ENCODE results near the gene SLC12A6.
A peak's percentile ranks its signal among the peaks of the same experiment; 100 is the strongest.

Gene SLC12A6

DNA sequence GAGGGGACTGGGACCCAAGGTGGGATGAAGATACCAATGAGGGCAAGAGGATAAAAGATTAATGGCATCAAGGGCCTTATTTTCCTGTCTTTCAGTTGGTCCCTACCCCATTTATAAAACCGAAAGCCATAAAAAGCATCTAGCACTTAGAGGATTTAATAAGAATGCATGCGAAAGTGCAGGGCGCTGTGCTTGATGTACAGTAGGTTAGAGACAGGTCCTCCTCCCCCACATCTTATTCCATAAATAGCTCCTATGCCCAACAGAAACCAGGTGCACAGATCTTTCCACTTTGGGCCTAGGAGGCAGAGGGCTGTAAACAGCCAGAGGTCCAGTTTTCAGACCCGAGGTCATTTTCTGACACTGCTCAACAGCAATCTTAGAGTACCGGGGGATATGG lies 28.3 kb upstream of the SLC12A6 start:
- Histone ChIP-seq H4K20me1 (ENCODE audit: low read depth, low read length) (no peaks in the 10 kb centered on the region), H3K27ac (ENCODE audit: low read depth, low read length) (peak overlapping the region; percentile 29; the same call in 1 of the 2 replicates), H3K36me3 (ENCODE audit: low read length) (no peaks in the 10 kb centered on the region), H3K27me3 (ENCODE audit: low read length) (no peaks in the 10 kb centered on the region), H3F3A (ENCODE audit: insufficient read depth) (peaks cover 5% of the 10 kb centered on the region), H2AFZ (ENCODE audit: low read depth, low read length, severe bottlenecking) (peak overlapping the region; percentile 73), H3K9me3 (ENCODE audit: insufficient read depth, low read length) (no peaks in the 10 kb centered on the region), H3K4me2 (ENCODE audit: low read depth, low read length, poor library complexity, severe bottlenecking) (peak overlapping the region; percentile 74), H3K79me2 (ENCODE audit: insufficient read depth, low read length) (peaks cover 18% of the 10 kb centered on the region; the same call in 1 of the 2 replicates), H3K9ac (ENCODE audit: low read length) (peak overlapping the region; percentile 88), H3K4me3 (ENCODE audit: insufficient read depth, low read length, poor library complexity, severe bottlenecking) (peak overlapping the region; percentile 89), H3K9me2 (replicated peaks; ENCODE audit: insufficient read depth, low read length) (no peaks in the 10 kb centered on the region)
- TF ChIP-seq, protein P1, sequence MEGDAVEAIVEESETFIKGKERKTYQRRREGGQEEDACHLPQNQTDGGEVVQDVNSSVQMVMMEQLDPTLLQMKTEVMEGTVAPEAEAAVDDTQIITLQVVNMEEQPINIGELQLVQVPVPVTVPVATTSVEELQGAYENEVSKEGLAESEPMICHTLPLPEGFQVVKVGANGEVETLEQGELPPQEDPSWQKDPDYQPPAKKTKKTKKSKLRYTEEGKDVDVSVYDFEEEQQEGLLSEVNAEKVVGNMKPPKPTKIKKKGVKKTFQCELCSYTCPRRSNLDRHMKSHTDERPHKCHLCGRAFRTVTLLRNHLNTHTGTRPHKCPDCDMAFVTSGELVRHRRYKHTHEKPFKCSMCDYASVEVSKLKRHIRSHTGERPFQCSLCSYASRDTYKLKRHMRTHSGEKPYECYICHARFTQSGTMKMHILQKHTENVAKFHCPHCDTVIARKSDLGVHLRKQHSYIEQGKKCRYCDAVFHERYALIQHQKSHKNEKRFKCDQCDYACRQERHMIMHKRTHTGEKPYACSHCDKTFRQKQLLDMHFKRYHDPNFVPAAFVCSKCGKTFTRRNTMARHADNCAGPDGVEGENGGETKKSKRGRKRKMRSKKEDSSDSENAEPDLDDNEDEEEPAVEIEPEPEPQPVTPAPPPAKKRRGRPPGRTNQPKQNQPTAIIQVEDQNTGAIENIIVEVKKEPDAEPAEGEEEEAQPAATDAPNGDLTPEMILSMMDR (IDR thresholded peaks at IDR 0.05; ENCODE audit: insufficient read depth, low read length, poor library complexity, severe bottlenecking): no peak
- no peak for TF ChIP-seq EZH2phosphoT487 (conservative IDR thresholded peaks at IDR 0.05; ENCODE audit: low read length)

DNA sequence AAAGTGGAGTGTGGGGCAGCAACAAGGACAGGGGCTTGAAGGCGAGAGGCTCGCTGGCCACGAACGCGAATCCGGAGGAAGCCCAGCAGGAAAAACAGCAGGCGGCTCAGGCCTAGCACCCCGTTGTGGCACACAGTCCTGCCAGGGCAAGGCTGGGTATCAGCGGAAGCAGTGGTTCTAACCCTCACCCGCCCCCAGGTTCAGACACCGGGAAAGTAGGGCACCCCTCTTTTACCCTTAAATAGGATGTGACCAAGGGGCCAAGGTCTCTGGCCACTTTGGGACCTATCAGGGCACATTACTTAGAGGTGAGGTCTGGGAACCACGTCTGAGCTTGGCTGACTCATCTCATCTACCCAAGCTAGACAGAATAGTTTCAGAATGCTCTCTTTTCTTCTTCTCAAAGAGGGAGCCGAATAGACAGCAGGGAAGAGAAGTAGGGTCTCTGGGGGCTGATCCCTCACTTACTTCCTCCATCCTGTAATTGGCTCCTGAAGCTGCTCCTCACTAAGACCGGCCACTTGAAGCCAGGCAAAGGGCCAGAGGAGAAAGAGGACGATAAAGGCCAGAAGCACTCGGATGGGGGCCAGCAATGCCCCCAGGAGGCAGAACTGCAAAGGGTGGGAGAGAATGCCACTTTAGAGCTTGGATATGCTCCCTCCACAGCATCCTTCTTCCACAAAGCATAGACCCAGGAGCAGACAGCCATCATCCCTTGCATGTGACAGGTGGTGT lies 27.7 kb upstream of the SLC12A6 start:
- H3F3A ChIP-seq (ENCODE audit: insufficient read depth): peaks cover 5% of the 10 kb centered on the region
- no peaks in the 10 kb centered on the region for H3K27me3 ChIP-seq (ENCODE audit: low read length)
- peaks cover 18% of the 10 kb centered on the region; the same call in 1 of the 2 replicates for H3K79me2 ChIP-seq (ENCODE audit: insufficient read depth, low read length)
- no peak overlapping the region for H2AFZ ChIP-seq (ENCODE audit: low read depth, low read length, severe bottlenecking)
- H3K4me2 ChIP-seq (ENCODE audit: low read depth, low read length, poor library complexity, severe bottlenecking): peak overlapping the region; percentile 74
- no peaks in the 10 kb centered on the region for H3K36me3 ChIP-seq (ENCODE audit: low read length)
- TF ChIP-seq, protein P1 (IDR thresholded peaks at IDR 0.05; ENCODE audit: insufficient read depth, low read length, poor library complexity, severe bottlenecking): no peak
- TF ChIP-seq EZH2phosphoT487 (conservative IDR thresholded peaks at IDR 0.05; ENCODE audit: low read length): no peak
- peak overlapping the region; percentile 89 for H3K4me3 ChIP-seq (ENCODE audit: insufficient read depth, low read length, poor library complexity, severe bottlenecking)
- no peak overlapping the region for H3K27ac ChIP-seq (ENCODE audit: low read depth, low read length)
- H4K20me1 ChIP-seq (ENCODE audit: low read depth, low read length): no peaks in the 10 kb centered on the region
- no peaks in the 10 kb centered on the region for H3K9me2 ChIP-seq (replicated peaks; ENCODE audit: insufficient read depth, low read length)
- H3K9me3 ChIP-seq (ENCODE audit: insufficient read depth, low read length): no peaks in the 10 kb centered on the region
- peak overlapping the region; percentile 88; the same call in 1 of the 2 replicates for H3K9ac ChIP-seq (ENCODE audit: low read length)

DNA sequence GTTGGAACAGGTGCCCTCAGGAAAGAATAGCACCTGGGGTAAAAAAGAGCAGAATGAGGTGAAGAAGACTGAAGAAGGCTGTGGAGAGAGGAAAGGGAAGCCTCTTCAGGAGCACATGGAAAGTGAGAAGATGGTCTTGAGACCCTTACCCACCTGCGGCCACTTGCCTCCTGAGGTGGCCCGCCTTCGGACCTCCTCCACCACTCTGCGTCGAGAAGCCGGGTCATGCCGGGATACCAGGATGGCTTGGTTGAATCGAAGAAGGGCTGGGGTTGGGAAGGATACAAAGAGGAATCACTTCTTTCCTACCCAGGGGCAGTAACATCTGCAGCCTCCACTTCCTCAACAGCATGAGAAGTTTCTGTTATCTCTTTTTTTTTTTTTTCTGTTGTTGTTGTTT lies 26.5 kb upstream of the SLC12A6 start:
- Histone ChIP-seq H4K20me1 (ENCODE audit: low read depth, low read length) (no peaks in the 10 kb centered on the region), H2AFZ (ENCODE audit: low read depth, low read length, severe bottlenecking) (no peak overlapping the region), H3K9me3 (ENCODE audit: insufficient read depth, low read length) (no peaks in the 10 kb centered on the region), H3K27ac (ENCODE audit: low read depth, low read length) (no peak overlapping the region), H3K27me3 (ENCODE audit: low read length) (no peaks in the 10 kb centered on the region), H3K9ac (ENCODE audit: low read length) (no peak overlapping the region), H3F3A (ENCODE audit: insufficient read depth) (peaks cover 5% of the 10 kb centered on the region), H3K9me2 (replicated peaks; ENCODE audit: insufficient read depth, low read length) (no peaks in the 10 kb centered on the region), H3K36me3 (ENCODE audit: low read length) (no peaks in the 10 kb centered on the region), H3K4me2 (ENCODE audit: low read depth, low read length, poor library complexity, severe bottlenecking) (no peak overlapping the region), H3K4me3 (ENCODE audit: insufficient read depth, low read length, poor library complexity, severe bottlenecking) (no peak overlapping the region), H3K79me2 (ENCODE audit: insufficient read depth, low read length) (peaks cover 18% of the 10 kb centered on the region; the same call in 1 of the 2 replicates)
- TF ChIP-seq EZH2phosphoT487 (conservative IDR thresholded peaks at IDR 0.05; ENCODE audit: low read length): no peak
- TF ChIP-seq, protein P1 (IDR thresholded peaks at IDR 0.05; ENCODE audit: insufficient read depth, low read length, poor library complexity, severe bottlenecking): no peak
